HAP-1 (cell line): ENCODE data around the gene KRTAP10-9.
"Not testable (repeated sequence)": the region's sequence is repeated elsewhere in the genome, so short reads cannot be mapped to it uniquely, and the experiment has no call there.

Experiments
- DNase-seq, 2 experiments: peaks; one replicate each; pipeline ENCODE4 v3.0.0-alpha.2; 2016 to 2020; ENCODE audit warnings: low spot score in 2 of 2
- H3K27me3 ChIP-seq: fragments of 250-450 bp; sonication (Bioruptor Pico); 2 replicates; pipeline ENCODE4 v1.5.1; 2020; ENCODE audit warnings: low read depth, mild to moderate bottlenecking, moderate library complexity
- H3K36me3 ChIP-seq: fragments of 250-450 bp; sonication (Bioruptor Pico); replicated peaks from 2 replicates; pipeline ENCODE4 v1.5.1; 2020; ENCODE audit warnings: mild to moderate bottlenecking
- H3K4me1 ChIP-seq: fragments of 250-450 bp; sonication (Bioruptor Pico); 2 replicates; pipeline ENCODE4 v1.5.1; 2020; ENCODE audit warnings: mild to moderate bottlenecking
- H3K4me3 ChIP-seq: fragments of 250-450 bp; sonication (Bioruptor Pico); 2 replicates; pipeline ENCODE4 v1.5.1; 2020; ENCODE audit warnings: mild to moderate bottlenecking, moderate library complexity
- H3K9me3 ChIP-seq: fragments of 250-450 bp; sonication (Bioruptor Pico); 2 replicates; pipeline ENCODE4 v1.5.1; 2020; ENCODE audit warnings: mild to moderate bottlenecking, moderate library complexity
- in situ Hi-C: fragments of 300-500 bp; cut with MboI; formaldehyde crosslinking; loops from 3 replicates; pipeline ENCODE4 v1.14.3; 2020; ENCODE audit warnings: low sequenced_read_pairs, inconsistent platforms, mixed read lengths

The KRTAP10-9 gene

GRCh38 chr21:44614961-44615391 is 11.9 kb upstream of the KRTAP10-9 start:
- Histone ChIP-seq H3K36me3 (no peaks in the 10 kb centered on the region), H3K4me1 (no peaks in the 10 kb centered on the region), H3K27me3 (no peaks in the 10 kb centered on the region), H3K4me3 (no peak overlapping the region), H3K9me3 (no peaks in the 10 kb centered on the region; the same call in 1 of the 2 replicates)
- in situ Hi-C loops = no loop called here
- no peak for DNase-seq

GRCh38 chr21:44615466-44615865 is 11.4 kb upstream of the KRTAP10-9 start:
- H3K36me3 ChIP-seq = no peaks in the 10 kb centered on the region
- in situ Hi-C loops = no loop called here
- no peaks in the 10 kb centered on the region for H3K4me1 ChIP-seq
- no peaks in the 10 kb centered on the region for H3K27me3 ChIP-seq
- no peak overlapping the region for H3K4me3 ChIP-seq
- DNase-seq = no peak
- no peaks in the 10 kb centered on the region for H3K9me3 ChIP-seq

- H3K4me1 ChIP-seq = no peaks in the 10 kb centered on the region
- DNase-seq = no peak
- H3K4me3 ChIP-seq = no peak overlapping the region
- H3K36me3 ChIP-seq = no peaks in the 10 kb centered on the region
- H3K9me3 ChIP-seq = no peaks in the 10 kb centered on the region
- no peaks in the 10 kb centered on the region for H3K27me3 ChIP-seq
- in situ Hi-C loops = no loop called here
Measured at GRCh38 chr21:44615911-44616590, 10.8 kb upstream of the KRTAP10-9 start.

GRCh38 chr21:44616591-44616926 is 10.3 kb upstream of the KRTAP10-9 start:
- H3K4me3 ChIP-seq = no peak overlapping the region
- no peaks in the 10 kb centered on the region for H3K4me1 ChIP-seq
- in situ Hi-C loops = no loop called here
- no peaks in the 10 kb centered on the region for H3K9me3 ChIP-seq
- no peaks in the 10 kb centered on the region for H3K27me3 ChIP-seq
- H3K36me3 ChIP-seq = no peaks in the 10 kb centered on the region
- DNase-seq = no peak

- DNase-seq = no peak
- H3K4me3 ChIP-seq = no peak overlapping the region
- H3K9me3 ChIP-seq = no peaks in the 10 kb centered on the region
- in situ Hi-C loops = no loop called here
- H3K27me3 ChIP-seq = no peaks in the 10 kb centered on the region
- H3K36me3 ChIP-seq = no peaks in the 10 kb centered on the region
- no peaks in the 10 kb centered on the region for H3K4me1 ChIP-seq
Measured at GRCh38 chr21:44617071-44617501, 9.8 kb upstream of the KRTAP10-9 start.

GRCh38 chr21:44618504-44618903 is 8.4 kb upstream of the KRTAP10-9 start:
- Histone ChIP-seq H3K4me1 (no peaks in the 10 kb centered on the region), H3K27me3 (no peaks in the 10 kb centered on the region), H3K9me3 (no peaks in the 10 kb centered on the region), H3K36me3 (no peaks in the 10 kb centered on the region), H3K4me3 (no peak overlapping the region)
- no peak for DNase-seq
- in situ Hi-C loops = no loop called here

GRCh38 chr21:44618909-44619308 is 8.0 kb upstream of the KRTAP10-9 start:
- no peak overlapping the region for H3K4me3 ChIP-seq
- in situ Hi-C loops = no loop called here
- no peaks in the 10 kb centered on the region for H3K27me3 ChIP-seq
- H3K9me3 ChIP-seq = no peaks in the 10 kb centered on the region
- no peak for DNase-seq
- H3K4me1 ChIP-seq = no peaks in the 10 kb centered on the region
- no peaks in the 10 kb centered on the region for H3K36me3 ChIP-seq

GRCh38 chr21:44619886-44620285 is 7.0 kb upstream of the KRTAP10-9 start:
- H3K4me3 ChIP-seq = no peak overlapping the region
- H3K9me3 ChIP-seq = no peaks in the 10 kb centered on the region; the same call in 1 of the 2 replicates
- no peak for DNase-seq
- H3K27me3 ChIP-seq = no peaks in the 10 kb centered on the region
- no peaks in the 10 kb centered on the region for H3K4me1 ChIP-seq
- in situ Hi-C loops = no loop called here
- H3K36me3 ChIP-seq = no peaks in the 10 kb centered on the region

GRCh38 chr21:44623575-44623974 is 3.3 kb upstream of the KRTAP10-9 start:
- DNase-seq = no peak
- H3K4me3 ChIP-seq = no peak overlapping the region
- no peaks in the 10 kb centered on the region; the same call in 1 of the 2 replicates for H3K9me3 ChIP-seq
- H3K27me3 ChIP-seq = no peaks in the 10 kb centered on the region
- H3K36me3 ChIP-seq = no peaks in the 10 kb centered on the region
- no peaks in the 10 kb centered on the region for H3K4me1 ChIP-seq
- in situ Hi-C loops = no loop called here

GRCh38 chr21:44625756-44626155 is 1.1 kb upstream of the KRTAP10-9 start:
- no peak for DNase-seq
- Histone ChIP-seq H3K27me3 (no peaks in the 10 kb centered on the region), H3K4me3 (no peak overlapping the region), H3K9me3 (no peaks in the 10 kb centered on the region; the same call in 1 of the 2 replicates), H3K36me3 (no peaks in the 10 kb centered on the region), H3K4me1 (no peaks in the 10 kb centered on the region)
- in situ Hi-C loops = no loop called here

GRCh38 chr21:44626262-44626661 is 631 bp upstream of the KRTAP10-9 start:
- Histone ChIP-seq H3K27me3 (no peaks in the 10 kb centered on the region), H3K4me1 (no peaks in the 10 kb centered on the region), H3K9me3 (no peaks in the 10 kb centered on the region; the same call in 1 of the 2 replicates), H3K4me3 (no peak overlapping the region), H3K36me3 (no peaks in the 10 kb centered on the region)
- in situ Hi-C loops = no loop called here
- no peak for DNase-seq

GRCh38 chr21:44627181-44627822 is 409 bp downstream of the KRTAP10-9 start:
- H3K4me1 ChIP-seq, in situ Hi-C loops, H3K27me3 ChIP-seq, H3K9me3 ChIP-seq, DNase-seq, H3K36me3 ChIP-seq, H3K4me3 ChIP-seq: not testable (repeated sequence)

- in situ Hi-C loops = not testable (repeated sequence)
Measured at GRCh38 chr21:44627831-44628233, 939 bp downstream of the KRTAP10-9 start.

GRCh38 chr21:44628707-44629391 is 2.0 kb downstream of the KRTAP10-9 start:
- no peaks in the 10 kb centered on the region for H3K4me1 ChIP-seq
- in situ Hi-C loops = no loop called here
- no peak for DNase-seq
- H3K36me3 ChIP-seq = no peaks in the 10 kb centered on the region
- no peak overlapping the region for H3K4me3 ChIP-seq
- no peaks in the 10 kb centered on the region for H3K27me3 ChIP-seq
- no peaks in the 10 kb centered on the region; the same call in 1 of the 2 replicates for H3K9me3 ChIP-seq

More at GRCh38 chr21:44627831-44628233, 939 bp downstream of the KRTAP10-9 start:
- H3K9me3 ChIP-seq, H3K4me1 ChIP-seq, H3K27me3 ChIP-seq, H3K36me3 ChIP-seq, DNase-seq, H3K4me3 ChIP-seq: not testable (repeated sequence)
